ENCODE results near the gene TMC5.

TMC5 gene

DNA sequence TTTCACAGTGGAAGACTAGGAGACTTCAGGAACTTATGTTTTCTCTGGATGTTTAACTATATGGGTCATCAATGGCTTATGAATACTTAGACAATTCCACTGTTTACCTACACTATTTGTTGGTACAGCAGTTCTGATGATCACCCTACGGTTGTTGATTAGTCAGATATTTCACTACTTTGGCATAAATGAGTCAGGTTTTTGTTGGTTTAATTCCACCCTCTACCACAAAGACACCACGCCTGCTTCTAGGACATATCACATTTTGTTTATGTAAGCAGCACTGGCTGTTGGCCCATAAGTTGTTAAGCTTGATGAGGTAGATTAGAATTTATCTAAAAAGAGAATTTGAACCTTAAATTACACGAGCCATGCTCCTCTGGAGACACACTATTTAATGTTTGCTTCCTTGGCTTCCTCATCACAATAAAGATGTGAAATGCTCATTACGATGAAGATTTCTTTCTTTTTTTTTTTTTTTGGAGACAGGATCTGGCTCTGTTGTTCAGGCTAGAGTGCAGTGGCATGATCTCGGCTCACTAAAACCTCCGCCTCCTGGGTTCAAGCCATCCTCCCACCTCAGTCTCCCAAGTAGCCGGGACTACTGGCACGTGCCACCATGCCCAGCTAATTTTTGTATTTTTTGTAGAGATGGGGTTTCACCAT, 99.9 kb downstream of the TMC5 start:
- peak overlapping the region; percentile 64 for H3K27ac Mint-ChIP-seq
- peaks cover 49% of the 10 kb centered on the region for H3K4me1 Mint-ChIP-seq
- no peak overlapping the region for H3K4me3 Mint-ChIP-seq
- no peaks in the 10 kb centered on the region for H3K27me3 Mint-ChIP-seq
- DNase-seq: no peak
- H3K36me3 Mint-ChIP-seq: peaks cover 41% of the 10 kb centered on the region
- no peaks in the 10 kb centered on the region for H3K9me3 Mint-ChIP-seq
- CTCF ChIA-PET: interaction anchor here (1.4 kb wide), 1 partner anchor 35 kb away, joined by 4 read pairs; no protein-coding TSS in a partner anchor

DNA sequence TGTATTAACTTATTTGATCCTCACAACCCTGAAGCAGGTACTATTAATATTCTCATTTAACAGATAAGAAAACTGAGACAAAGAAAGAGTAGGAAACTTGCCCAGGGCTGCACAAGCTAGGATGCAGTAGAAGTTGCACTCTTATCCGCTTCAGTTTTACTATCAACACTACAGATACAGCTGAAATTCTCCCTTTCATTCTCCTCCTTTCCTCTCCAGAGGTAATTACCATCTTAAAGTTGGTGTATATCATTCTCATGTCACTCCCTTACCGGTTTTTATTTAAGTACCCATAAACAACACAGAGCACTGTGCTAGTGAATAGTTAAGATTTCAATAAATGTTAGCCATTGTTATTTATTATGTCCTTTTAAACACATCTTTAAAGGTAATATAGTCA, 100.7 kb downstream of the TMC5 start:
- Mint-ChIP-seq H3K27ac (no peak overlapping the region), H3K36me3 (peaks cover 33% of the 10 kb centered on the region), H3K9me3 (no peaks in the 10 kb centered on the region), H3K4me1 (peaks cover 52% of the 10 kb centered on the region), H3K4me3 (no peak overlapping the region), H3K27me3 (no peaks in the 10 kb centered on the region)
- CTCF ChIA-PET: interaction anchor here (1.1 to 1.4 kb wide), 2 partner anchors 17 to 34 kb away, joined by 3 to 4 read pairs; no protein-coding TSS in a partner anchor
- no peak for DNase-seq

DNA sequence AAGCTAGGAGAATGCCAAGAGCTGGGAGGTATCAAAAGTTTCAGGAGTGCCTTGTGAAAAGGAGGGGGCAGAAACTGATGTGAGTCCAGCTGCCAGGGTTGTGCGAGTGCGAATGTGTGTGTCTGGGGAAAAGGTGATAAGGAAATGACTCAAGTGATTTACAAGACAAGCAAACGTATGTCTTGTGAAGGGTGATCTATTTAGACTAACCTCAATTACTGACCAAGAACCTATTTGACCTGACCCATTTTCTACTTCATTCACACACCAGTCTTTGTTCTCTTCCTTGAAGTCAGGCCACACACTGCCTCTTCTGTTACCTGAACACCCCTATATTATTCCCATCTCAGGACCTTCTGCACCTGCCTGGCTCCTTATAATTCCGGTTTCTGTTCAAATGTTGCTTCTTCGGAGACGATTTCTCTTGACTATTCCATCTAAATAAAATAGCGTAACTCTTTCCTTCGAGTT, 103.2 kb downstream of the TMC5 start:
- Mint-ChIP-seq H3K9me3 (no peaks in the 10 kb centered on the region), H3K4me1 (peaks cover 61% of the 10 kb centered on the region), H3K27me3 (no peaks in the 10 kb centered on the region), H3K27ac (peak overlapping the region; percentile 92), H3K4me3 (peak overlapping the region; percentile 84), H3K36me3 (peaks cover 28% of the 10 kb centered on the region)
- CTCF ChIA-PET: interaction anchor here (0.8 to 1.2 kb wide), 2 partner anchors 18 to 132 kb away, joined by 3 read pairs; no protein-coding TSS in a partner anchor
- no peak for DNase-seq

DNA sequence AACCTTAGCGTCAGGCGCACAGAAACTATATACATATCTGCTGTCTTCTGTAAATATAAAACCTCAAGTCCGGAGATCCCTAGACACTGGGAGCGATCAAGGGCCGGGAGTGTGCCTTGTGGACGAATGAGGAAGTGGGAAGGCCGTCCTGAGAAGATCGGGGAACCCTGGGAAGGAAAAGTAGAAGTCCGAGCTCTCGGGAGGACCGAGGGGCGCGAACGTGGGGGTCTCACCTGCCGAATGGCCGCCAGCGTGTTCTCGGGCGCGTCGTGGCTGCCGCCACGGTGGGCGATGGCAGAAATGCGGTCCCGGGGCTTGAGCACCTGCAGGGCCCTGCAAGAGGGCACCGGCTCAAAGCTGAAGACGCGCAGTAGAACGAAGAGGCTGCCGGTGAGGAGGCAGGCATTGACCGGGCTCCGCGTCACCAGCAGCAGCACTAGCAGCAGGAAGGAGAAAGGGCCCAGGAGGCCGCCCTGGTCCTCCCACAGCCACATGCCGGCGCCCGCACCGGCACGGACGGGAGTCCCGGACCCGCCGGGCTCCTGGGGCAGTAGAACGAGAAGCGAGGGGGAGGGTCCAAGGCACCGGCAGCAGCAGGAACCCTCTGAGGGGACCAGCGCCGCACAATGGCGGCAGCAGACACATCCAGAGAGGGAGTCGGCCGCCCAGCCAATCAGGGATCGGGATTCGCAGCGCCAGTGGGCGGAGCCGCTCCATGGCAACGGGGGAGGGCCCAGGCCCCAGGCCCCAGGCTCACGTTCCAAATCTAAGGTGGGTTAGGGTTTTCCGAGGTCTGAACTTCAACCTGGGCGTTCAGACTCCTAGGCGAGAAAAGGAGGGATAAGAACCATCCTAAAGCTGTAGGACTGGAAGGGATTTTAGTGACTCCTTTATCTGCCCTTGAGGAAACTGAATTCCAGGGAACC, 104.1 kb downstream of the TMC5 start, which contains the start of gene GDE1:
Gene GDE1, minus strand, starts transcription at position 628 of the 926 bp plus-strand sequence. Its CDS starts 134 bp downstream, at position 494.
- Mint-ChIP-seq H3K4me1 (peaks cover 62% of the 10 kb centered on the region), H3K27ac (peak within 1 kb of the TSS; percentile 92), H3K36me3 (peaks cover 21% of the 10 kb centered on the region), H3K4me3 (peak within 1 kb of the TSS; percentile 84), H3K27me3 (no peaks in the 10 kb centered on the region), H3K9me3 (no peaks in the 10 kb centered on the region)
- CTCF ChIA-PET: no interaction called here
- peak; percentile 96 for DNase-seq

DNA sequence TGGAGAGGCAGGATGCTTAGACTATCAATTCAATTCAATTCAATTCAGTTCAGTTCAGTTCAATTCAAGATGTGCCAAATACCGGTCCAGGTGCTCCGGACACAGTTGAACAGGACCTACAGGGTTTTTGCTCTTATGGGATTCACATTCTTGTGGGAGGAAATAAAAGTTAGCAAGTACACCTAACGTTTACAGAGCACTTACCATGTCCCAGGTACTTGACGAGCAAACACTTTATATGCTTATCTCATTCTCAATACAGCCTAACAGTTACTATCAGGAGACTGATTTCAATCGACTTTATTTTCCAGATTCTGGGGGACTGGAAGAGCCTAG, 104.7 kb downstream of the TMC5 start:
- Mint-ChIP-seq H3K4me1 (peaks cover 60% of the 10 kb centered on the region), H3K27ac (peak overlapping the region; percentile 92), H3K9me3 (no peaks in the 10 kb centered on the region), H3K36me3 (peaks cover 15% of the 10 kb centered on the region), H3K4me3 (peak overlapping the region; percentile 84), H3K27me3 (no peaks in the 10 kb centered on the region)
- CTCF ChIA-PET: no interaction called here
- no peak for DNase-seq

DNA sequence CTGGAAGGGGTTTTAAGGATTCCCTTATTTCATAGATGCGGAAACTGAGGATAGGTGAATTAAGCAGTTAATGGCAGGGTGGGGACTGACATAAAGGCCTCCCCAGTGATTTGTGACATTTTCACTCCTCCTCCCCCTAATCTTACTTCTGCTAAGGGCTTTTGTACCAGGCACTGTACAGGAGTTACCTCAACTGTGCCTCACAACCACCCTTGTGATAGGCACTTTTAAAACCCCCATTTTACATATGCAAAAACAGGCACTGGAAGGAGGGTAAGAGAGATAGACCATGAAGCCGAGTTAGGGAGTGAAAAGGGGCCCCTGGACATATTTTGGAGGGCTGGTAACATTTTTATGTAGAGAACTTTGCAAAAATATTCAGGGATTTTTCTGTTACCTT, 105.1 kb downstream of the TMC5 start:
- CTCF ChIA-PET: no interaction called here
- Mint-ChIP-seq H3K4me1 (peaks cover 57% of the 10 kb centered on the region), H3K36me3 (peaks cover 13% of the 10 kb centered on the region), H3K9me3 (no peaks in the 10 kb centered on the region), H3K27ac (peak overlapping the region; percentile 92), H3K4me3 (peak overlapping the region; percentile 84), H3K27me3 (no peaks in the 10 kb centered on the region)
- DNase-seq: no peak

DNA sequence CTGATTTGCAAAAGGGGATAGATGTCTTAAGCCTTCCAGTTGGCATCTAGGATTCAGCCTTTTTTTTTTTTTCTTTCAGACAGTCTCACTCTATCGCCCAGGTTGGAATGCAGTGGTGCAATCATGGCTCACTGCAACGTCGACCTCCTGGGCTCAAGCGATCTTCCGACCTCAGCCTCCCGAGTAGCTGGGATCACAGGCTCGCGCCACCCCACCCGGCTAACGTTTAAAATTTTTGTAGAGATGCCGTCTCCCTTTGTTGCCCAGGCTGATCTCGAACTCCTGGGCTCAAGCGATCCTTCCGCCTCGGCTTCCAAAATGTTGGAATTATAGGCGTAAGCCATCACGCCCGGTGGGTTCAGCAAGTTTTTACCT, 105.5 kb downstream of the TMC5 start:
- CTCF ChIA-PET: no interaction called here
- H3K36me3 Mint-ChIP-seq: peaks cover 16% of the 10 kb centered on the region
- H3K27me3 Mint-ChIP-seq: no peaks in the 10 kb centered on the region
- no peak overlapping the region for H3K27ac Mint-ChIP-seq
- no peak for DNase-seq
- H3K9me3 Mint-ChIP-seq: no peaks in the 10 kb centered on the region
- peak overlapping the region; percentile 15 for H3K4me3 Mint-ChIP-seq
- H3K4me1 Mint-ChIP-seq: peaks cover 57% of the 10 kb centered on the region

DNA sequence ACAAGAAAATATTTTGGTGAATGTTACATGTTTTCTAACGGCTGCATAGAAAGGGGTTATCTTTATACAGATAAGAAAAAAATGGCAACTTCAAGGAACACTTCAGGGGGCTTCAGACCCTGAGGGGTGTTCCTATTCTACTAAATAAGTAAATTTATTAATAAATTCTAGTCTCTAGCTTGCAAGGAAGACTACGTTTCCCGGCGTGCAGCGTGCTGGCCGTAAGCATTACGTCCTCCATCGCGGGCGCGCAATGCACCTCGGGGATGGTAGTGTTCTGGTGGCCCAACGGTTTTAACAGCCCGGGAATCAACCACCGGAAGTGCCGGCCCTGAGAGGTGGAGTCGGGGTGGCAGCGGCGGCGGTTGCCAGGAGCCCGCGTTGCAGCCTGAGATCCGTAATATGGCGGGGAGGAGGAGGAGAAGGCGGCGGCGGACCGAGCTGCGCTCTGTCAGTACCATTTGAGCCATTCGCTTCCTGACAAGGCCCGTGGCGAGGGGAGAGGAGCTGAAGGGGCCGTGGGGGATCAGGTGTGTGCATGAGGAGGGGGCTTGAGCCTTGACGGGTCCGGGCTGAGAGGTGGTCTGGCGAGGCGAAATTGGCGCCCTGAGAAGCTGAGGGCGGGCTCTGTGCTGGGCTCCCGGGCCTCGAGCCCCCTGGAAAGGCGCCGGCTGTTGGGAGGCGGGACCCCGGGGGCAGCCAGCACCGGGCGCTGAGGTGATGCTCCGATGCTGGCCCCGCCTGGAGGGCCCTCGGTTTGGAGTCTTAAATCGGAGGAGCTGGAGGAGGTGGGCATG, 106.1 kb downstream of the TMC5 start, which contains the start of gene CCP110:
Gene CCP110, plus strand, starts transcription at position 384 of the 797 bp plus-strand sequence. CDS start 3,940 bp downstream, outside the sequence.
- H3K4me1 Mint-ChIP-seq: peaks cover 51% of the 10 kb centered on the region
- CTCF ChIA-PET: interaction anchor here (2.2 kb wide), 1 partner anchor 31 kb away, joined by 12 read pairs; the partner anchor contains the start of gene VPS35L

DNA sequence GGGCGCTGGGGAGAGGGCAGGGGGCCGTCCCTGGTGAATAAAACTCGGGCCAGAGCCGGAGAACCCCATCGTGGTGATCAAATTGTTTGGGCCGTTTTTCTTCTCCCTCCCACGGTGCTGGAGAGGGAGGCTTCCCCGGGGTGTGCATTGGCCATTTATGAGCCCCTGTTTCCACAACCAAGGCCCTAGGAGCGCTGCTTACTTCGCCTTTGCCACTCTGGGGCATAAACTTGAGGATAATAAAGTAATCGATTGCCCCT, 106.6 kb downstream of the TMC5 start:
- Mint-ChIP-seq H3K4me1 (peaks cover 47% of the 10 kb centered on the region), H3K9me3 (no peaks in the 10 kb centered on the region), H3K36me3 (peaks cover 22% of the 10 kb centered on the region), H3K4me3 (peak overlapping the region; percentile 87), H3K27ac (peak overlapping the region; percentile 21), H3K27me3 (no peaks in the 10 kb centered on the region)
- DNase-seq: no peak
- CTCF ChIA-PET: interaction anchor here (2.2 kb wide), 1 partner anchor 31 kb away, joined by 12 read pairs; the partner anchor contains the start of gene VPS35L

More for the DNA sequence above, 106.1 kb downstream of the TMC5 start, which contains the start of gene CCP110:
- Mint-ChIP-seq H3K36me3 (peaks cover 20% of the 10 kb centered on the region), H3K27me3 (no peaks in the 10 kb centered on the region), H3K9me3 (no peaks in the 10 kb centered on the region), H3K4me3 (peak within 1 kb of the TSS; percentile 87), H3K27ac (peak within 1 kb of the TSS; percentile 85)
- DNase-seq: peak; percentile 98

DNA sequence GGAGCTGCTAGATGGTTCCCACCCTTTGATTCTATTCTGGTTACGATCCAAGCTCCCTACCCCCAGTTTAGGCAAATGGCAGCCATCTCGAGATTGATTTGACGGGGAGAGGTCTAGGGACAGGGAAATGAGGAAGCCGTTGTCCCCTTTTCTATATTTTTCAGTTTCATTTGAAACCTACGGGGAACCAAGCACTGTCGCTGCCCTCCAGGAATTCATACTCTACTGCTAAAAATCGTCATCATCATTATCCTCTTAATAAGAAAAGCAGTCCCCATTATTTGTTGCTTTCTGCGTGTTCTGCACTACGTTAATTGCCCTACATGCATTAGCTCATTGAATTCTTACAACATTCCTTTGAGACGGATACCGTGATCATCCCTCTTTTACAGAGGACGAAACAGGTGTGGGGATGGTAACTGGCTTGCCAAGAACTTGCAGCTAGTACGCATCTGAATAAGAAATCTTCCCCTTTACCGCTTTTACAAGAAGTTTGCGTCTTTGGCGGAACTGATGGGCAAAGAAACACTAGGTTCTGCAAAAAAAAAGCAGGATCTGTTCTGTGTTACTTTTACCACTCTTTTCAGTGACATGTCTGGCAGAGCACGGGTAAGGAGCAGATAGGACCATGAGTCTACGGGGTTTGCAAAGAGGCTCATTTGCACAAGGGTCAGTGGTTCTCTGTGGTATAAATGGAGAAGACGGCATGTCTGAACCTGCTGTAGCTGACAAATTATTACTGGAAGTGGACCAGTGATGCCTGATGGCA, 107.1 kb downstream of the TMC5 start:
- Mint-ChIP-seq H3K4me3 (peak overlapping the region; percentile 87), H3K36me3 (peaks cover 26% of the 10 kb centered on the region), H3K9me3 (no peaks in the 10 kb centered on the region), H3K27me3 (no peaks in the 10 kb centered on the region), H3K4me1 (peaks cover 43% of the 10 kb centered on the region), H3K27ac (peak overlapping the region; percentile 21)
- peak; percentile 29 for DNase-seq
- CTCF ChIA-PET: interaction anchor here (2.2 kb wide), 1 partner anchor 30 kb away, joined by 12 read pairs; the partner anchor contains the start of gene VPS35L

DNA sequence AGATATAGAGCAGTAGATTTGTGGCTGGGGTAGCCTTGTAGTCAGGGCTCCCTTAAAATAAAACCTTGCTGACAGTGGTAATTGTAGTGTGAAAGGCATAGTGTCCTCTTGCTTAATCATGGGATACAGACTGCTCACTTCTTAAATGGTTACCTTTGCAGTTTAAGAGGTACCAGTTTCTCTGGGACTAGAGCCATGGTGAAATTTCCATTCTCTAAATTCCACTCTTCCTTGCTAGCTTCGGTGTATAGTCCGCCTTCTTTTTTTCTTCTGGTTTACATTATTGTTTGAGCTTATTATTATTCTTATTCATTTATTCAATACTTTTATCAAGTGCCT, 107.7 kb downstream of the TMC5 start:
- no peaks in the 10 kb centered on the region for H3K27me3 Mint-ChIP-seq
- H3K36me3 Mint-ChIP-seq: peaks cover 26% of the 10 kb centered on the region
- no peak for DNase-seq
- CTCF ChIA-PET: interaction anchor here (1.3 to 2.2 kb wide), 2 partner anchors 23 to 30 kb away, joined by 3 to 12 read pairs; partner anchors contain the start of gene VPS35L
- no peaks in the 10 kb centered on the region for H3K9me3 Mint-ChIP-seq
- peaks cover 40% of the 10 kb centered on the region for H3K4me1 Mint-ChIP-seq
- H3K27ac Mint-ChIP-seq: no peak overlapping the region
- peak overlapping the region; percentile 87 for H3K4me3 Mint-ChIP-seq

DNA sequence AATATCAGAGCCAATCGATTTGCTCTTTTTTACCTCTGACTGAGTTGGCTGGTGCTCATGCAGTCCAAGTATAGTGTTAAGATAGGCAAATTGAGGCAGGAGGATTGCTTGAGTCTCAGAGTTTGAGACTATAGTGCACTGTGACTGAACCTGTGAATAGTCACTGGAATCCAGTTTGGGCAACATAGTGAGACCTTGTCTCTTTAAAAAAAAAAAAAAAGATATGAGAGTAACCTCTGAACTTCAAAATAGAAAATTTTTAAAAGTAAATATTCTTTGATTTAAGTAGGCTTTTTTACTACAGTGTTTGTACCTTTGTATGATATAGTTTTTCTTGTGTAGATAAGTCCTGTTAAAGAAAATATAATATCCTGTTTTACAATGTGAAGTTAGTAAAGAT, 109.5 kb downstream of the TMC5 start:
- Mint-ChIP-seq H3K36me3 (peaks cover 29% of the 10 kb centered on the region), H3K9me3 (no peaks in the 10 kb centered on the region), H3K4me3 (no peak overlapping the region), H3K27ac (no peak overlapping the region), H3K27me3 (no peaks in the 10 kb centered on the region), H3K4me1 (peaks cover 28% of the 10 kb centered on the region)
- DNase-seq: no peak
- CTCF ChIA-PET: no interaction called here

DNA sequence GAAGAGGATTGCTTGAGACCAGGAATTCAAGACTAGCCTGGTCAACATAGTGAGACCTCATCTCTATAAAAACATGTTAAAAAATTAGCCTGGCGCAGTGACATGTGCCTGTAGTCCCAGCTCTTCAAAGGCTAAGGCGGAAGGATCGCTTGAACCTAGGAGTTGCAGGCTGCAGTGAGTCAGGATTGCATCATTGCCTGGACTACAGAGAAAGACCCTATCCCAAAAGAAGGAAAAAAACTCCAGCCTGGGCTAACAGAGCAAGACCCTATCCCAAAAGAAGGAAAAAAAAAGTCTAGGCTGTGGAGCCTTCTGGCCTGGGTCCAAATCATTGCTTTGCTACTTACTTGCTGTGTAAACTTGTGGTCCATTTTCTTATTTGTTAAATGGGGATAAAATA, 111.0 kb downstream of the TMC5 start:
- Mint-ChIP-seq H3K9me3 (no peaks in the 10 kb centered on the region), H3K4me1 (peaks cover 23% of the 10 kb centered on the region), H3K4me3 (no peak overlapping the region), H3K27me3 (no peaks in the 10 kb centered on the region), H3K36me3 (peaks cover 40% of the 10 kb centered on the region), H3K27ac (no peak overlapping the region)
- no peak for DNase-seq
- CTCF ChIA-PET: interaction anchor here (1.2 to 1.8 kb wide), 3 partner anchors 14 to 27 kb away, joined by 4 to 6 read pairs (median 5); partner anchors contain the start of gene VPS35L
